ENCODE data around the gene RUNX3. TPM values are rescaled to one million over a fixed set of nuclear protein-coding genes. Genes with fewer than 3 reads are reported as not detected.

Gene RUNX3
- total RNA-seq, 2 experiments from 2014 or later, result 180 to 183 TPM

- Mint-ChIP-seq H3K4me3 (no peak overlapping the region), H3K36me3 (ENCODE audit: low read depth) (peaks cover 85% of the 10 kb centered on the region), H3K4me1 (ENCODE audit: low read depth) (peaks cover 87% of the 10 kb centered on the region), H3K27ac (peak overlapping the region; percentile 91), H3K27me3 (no peaks in the 10 kb centered on the region), H3K9me3 (no peaks in the 10 kb centered on the region)
- intact Hi-C loops (cut with micrococcal nuclease), result no loop called here
- ATAC-seq (no peak), DNase-seq (no peak)
- no peak for TF ChIP-seq CTCF (IDR thresholded peaks at IDR 0.05)
- ChIA-PET CTCF (interaction anchor here (0.8 to 1.9 kb wide), 5 partner anchors 9 to 123 kb away, joined by 3 to 6 read pairs (median 4); no protein-coding TSS in a partner anchor), POLR2A (interaction anchor here (1.0 to 7.0 kb wide), 6 partner anchors 9 to 51 kb away, joined by 3 to 122 read pairs (median 5); partner anchors contain the start of gene RUNX3)
Observed at GRCh38 chr1:24913616-24914225, 16.4 kb downstream of the RUNX3 start.

- Mint-ChIP-seq H3K27ac (peak overlapping the region; percentile 91), H3K4me3 (no peak overlapping the region), H3K4me1 (ENCODE audit: low read depth) (peaks cover 85% of the 10 kb centered on the region), H3K9me3 (no peaks in the 10 kb centered on the region), H3K27me3 (no peaks in the 10 kb centered on the region), H3K36me3 (ENCODE audit: low read depth) (peaks cover 83% of the 10 kb centered on the region)
- ChIA-PET POLR2A (interaction anchor here (1.0 to 7.0 kb wide), 6 partner anchors 8 to 52 kb away, joined by 3 to 122 read pairs (median 5); partner anchors contain the start of gene RUNX3), CTCF (interaction anchor here (0.8 to 1.9 kb wide), 7 partner anchors 10 to 124 kb away, joined by 3 to 6 read pairs (median 4); no protein-coding TSS in a partner anchor)
- TF ChIP-seq CTCF (IDR thresholded peaks at IDR 0.05), result no peak
- DNase-seq, result no peak
- intact Hi-C loops (cut with micrococcal nuclease), result no loop called here
- ATAC-seq, result no peak
Observed at GRCh38 chr1:24913274-24913604, 16.8 kb downstream of the RUNX3 start.

- ATAC-seq (peak; percentile 13), DNase-seq (peak; percentile 67)
- H3K27me3 Mint-ChIP-seq, result no peaks in the 10 kb centered on the region
- no peak for TF ChIP-seq CTCF (IDR thresholded peaks at IDR 0.05)
- H3K9me3 Mint-ChIP-seq, result no peaks in the 10 kb centered on the region
- CTCF ChIA-PET, result interaction anchor here (0.8 to 1.9 kb wide), 8 partner anchors 10 to 124 kb away, joined by 3 to 6 read pairs (median 4); no protein-coding TSS in a partner anchor
- peak overlapping the region; percentile 49 for H3K4me3 Mint-ChIP-seq
- peaks cover 84% of the 10 kb centered on the region for H3K36me3 Mint-ChIP-seq (ENCODE audit: low read depth)
- H3K27ac Mint-ChIP-seq, result peak overlapping the region; percentile 91
- peaks cover 86% of the 10 kb centered on the region for H3K4me1 Mint-ChIP-seq (ENCODE audit: low read depth)
- POLR2A ChIA-PET, result interaction anchor here (1.0 to 7.0 kb wide), 9 partner anchors 8 to 293 kb away, joined by 3 to 122 read pairs (median 4); partner anchors contain the start of gene RUNX3
- intact Hi-C loops (cut with micrococcal nuclease), result no loop called here
Observed at GRCh38 chr1:24912376-24913273, 17.5 kb downstream of the RUNX3 start.

- intact Hi-C loops (cut with micrococcal nuclease), result loop anchor here (1.0 kb wide), 1 partner anchor 14 kb away; no protein-coding TSS in a partner anchor
- no peak for ATAC-seq
- peak overlapping the region; percentile 91 for H3K27ac Mint-ChIP-seq
- TF ChIP-seq CTCF (IDR thresholded peaks at IDR 0.05), result no peak
- POLR2A ChIA-PET, result interaction anchor here (0.7 to 7.0 kb wide), 10 partner anchors 7 to 832 kb away, joined by 3 to 122 read pairs (median 4); partner anchors contain the start of gene RUNX3
- H3K4me3 Mint-ChIP-seq, result peak overlapping the region; percentile 32
- no peaks in the 10 kb centered on the region for H3K9me3 Mint-ChIP-seq
- H3K27me3 Mint-ChIP-seq, result no peaks in the 10 kb centered on the region
- DNase-seq, result no peak
- peaks cover 83% of the 10 kb centered on the region for H3K4me1 Mint-ChIP-seq (ENCODE audit: low read depth)
- H3K36me3 Mint-ChIP-seq (ENCODE audit: low read depth), result peaks cover 82% of the 10 kb centered on the region
- CTCF ChIA-PET, result interaction anchor here (1.1 to 1.9 kb wide), 6 partner anchors 13 to 126 kb away, joined by 3 to 6 read pairs (median 4); no protein-coding TSS in a partner anchor
Observed at GRCh38 chr1:24911651-24912155, 18.4 kb downstream of the RUNX3 start.
